HG02938 (cell line): ENCODE measurements around the gene MDFI.

ENCODE experiments used
- ATAC-seq: cut with Tn5 transposase; IDR thresholded peaks from one replicate; pipeline ENCODE4 v1.9.1; 2021; ENCODE audit warnings: mild to moderate bottlenecking, moderate library complexity; ENCODE audit not compliant: unreplicated experiment

MDFI gene

DNA sequence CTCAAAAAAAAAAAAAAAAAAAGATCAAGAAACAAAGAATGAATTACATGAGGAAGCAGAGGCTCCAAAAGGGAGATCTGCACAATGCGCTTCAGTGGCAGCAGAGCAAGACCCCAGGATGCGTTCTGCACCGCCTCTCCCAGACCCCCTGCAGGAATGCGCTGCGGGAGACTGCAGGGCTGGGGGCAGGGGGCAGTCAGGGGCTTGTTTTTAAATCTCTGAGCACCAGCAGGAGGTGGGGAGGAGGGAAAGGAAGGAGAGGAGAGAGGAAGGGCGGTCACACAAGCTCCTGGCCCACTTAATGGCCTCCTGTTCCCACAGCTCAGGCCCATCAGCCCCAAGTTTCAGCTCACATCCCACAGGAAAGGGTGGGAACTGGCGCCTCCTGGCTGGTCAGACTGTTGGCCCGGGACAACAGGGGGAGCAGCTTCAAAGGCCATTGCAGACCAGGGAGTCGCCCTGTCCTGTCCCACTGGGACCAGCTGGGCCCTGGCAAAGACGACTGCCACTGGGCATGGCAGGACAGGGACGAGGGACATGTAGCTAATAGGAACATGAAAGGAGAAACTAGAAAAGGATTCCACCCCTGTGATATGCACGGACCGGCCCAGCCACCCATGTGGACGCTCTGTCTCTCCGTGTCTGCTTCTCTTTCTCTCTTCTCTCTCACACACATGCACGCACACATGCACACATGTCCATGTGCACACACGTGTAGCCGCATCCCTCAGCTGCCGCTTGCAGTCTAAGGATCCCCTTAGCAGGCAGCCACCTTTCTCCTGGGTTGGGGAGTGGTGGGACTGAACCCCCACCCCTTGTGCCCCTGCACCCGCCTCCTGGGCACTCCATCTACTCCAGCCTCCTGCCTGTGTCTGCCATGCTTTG, 62.4 kb downstream of the MDFI start:
- ATAC-seq, result no peak

DNA sequence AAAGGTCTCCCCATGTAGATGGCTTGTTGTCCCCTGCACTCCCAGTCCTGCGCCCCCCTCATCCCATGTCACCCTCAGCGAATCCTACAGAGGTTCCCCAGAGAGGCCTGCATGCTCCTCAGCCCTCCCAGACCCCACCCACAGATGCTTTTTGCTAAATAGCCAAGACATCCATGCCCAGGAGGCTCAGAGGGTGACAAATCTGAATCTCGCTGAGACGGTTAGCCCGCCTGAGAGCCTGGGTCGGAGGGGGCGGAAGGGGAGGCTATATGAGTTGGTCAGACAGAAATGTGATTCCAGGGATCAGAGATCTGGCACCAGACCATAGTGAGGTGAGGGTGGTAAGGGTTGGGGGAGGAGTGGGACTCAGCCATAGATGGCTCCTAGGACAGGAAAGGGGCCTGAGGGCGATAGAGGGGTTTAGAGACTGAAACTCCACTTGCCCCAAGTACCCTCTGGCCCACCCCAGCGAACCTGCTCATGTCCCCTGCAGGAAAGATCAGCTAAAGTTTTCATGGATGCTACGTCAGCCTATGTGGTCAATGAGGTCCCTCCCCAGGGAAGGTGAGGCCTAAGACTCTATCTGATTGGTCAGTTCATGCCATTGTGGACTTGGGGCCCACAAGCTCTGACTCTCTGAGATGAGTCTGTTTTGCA, 63.9 kb downstream of the MDFI start:
- no peak for ATAC-seq

DNA sequence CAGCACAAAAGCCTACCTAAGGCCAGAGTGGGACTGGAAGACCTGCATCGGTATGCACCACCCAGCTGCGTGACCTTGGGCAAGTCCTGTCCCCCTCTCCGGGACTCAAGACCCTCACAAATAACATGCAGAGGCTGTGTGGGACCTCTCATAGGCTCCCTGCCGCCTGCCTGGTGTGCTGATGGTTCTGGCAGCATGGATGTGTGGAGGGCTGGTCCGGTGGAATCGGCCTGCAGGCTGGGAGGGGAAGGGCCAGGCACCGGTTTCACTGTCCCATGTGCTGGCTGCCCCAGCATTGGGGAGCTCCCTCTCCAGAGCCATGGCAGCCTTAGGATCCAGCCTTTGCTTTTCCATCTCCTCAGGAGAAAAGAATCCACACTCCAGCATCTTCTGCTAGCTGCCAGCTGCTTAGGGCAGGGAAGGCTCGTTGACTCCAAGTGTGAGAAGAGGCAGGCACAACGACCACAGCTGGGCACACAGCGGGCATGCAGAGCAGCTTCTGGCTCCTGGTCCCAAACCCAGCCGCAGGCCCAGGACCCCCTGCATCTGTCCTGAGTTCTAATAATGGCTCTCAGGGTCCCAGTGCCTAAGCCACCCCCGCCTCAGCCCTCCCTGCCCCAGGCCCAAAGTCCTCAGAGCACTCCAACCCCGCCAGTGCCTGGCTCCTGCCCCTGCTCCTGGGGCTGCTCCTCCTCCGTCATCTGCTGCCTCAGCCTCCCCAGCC, 64.7 kb downstream of the MDFI start:
- no peak for ATAC-seq
